DMS53 treated with DMSO at 0.1 percent for 48 hours (cell line): Measurements from ENCODE around the gene TRAPPC5.

Experiments used
- DNase-seq: peaks from one replicate; lab custom pipeline; 2025; ENCODE audit not compliant: unreplicated experiment; lab: John Stamatoyannopoulos, UW

Gene TRAPPC5

GRCh38 chr19:7729831-7730285 lies 49.2 kb downstream of the TRAPPC5 start:
- DNase-seq: no peak

- DNase-seq: no peak
Observed at GRCh38 chr19:7730286-7731217, 49.9 kb downstream of the TRAPPC5 start.

- DNase-seq: no peak
Observed at GRCh38 chr19:7731218-7731595, 50.6 kb downstream of the TRAPPC5 start.

- no peak for DNase-seq
Observed at GRCh38 chr19:7731615-7732014, 51.0 kb downstream of the TRAPPC5 start.

GRCh38 chr19:7732045-7732444 lies 51.4 kb downstream of the TRAPPC5 start, which contains the start of gene CLEC4G:
TSS of gene CLEC4G (minus strand) at chr19:7732110. CDS start at chr19:7732102, 8 bp downstream.
- DNase-seq: no peak

GRCh38 chr19:7733376-7733775 lies 52.7 kb downstream of the TRAPPC5 start:
- no peak for DNase-seq

GRCh38 chr19:7734220-7735203 lies 53.9 kb downstream of the TRAPPC5 start:
- no peak for DNase-seq

- no peak for DNase-seq
Observed at GRCh38 chr19:7736148-7736547, 55.5 kb downstream of the TRAPPC5 start.

GRCh38 chr19:7737215-7737614 lies 56.6 kb downstream of the TRAPPC5 start:
- no peak for DNase-seq
